ENCODE data around the gene C1orf52. TPM values are rescaled to one million over a fixed set of nuclear protein-coding genes. Genes with fewer than 3 reads are reported as not detected.
"Not testable (repeated sequence)": the region's sequence is repeated elsewhere in the genome, so short reads cannot be mapped to it uniquely, and the experiment has no call there.

C1orf52 gene
- total and polyA plus RNA-seq, 9 donors: 10.7 to 24.6 (median 20.1) TPM

GRCh38 chr1:85258536-85259117, 835 bp downstream of the C1orf52 start:
- TF ChIP-seq EP300 (IDR thresholded peaks at IDR 0.05) (no peak), CTCF (IDR thresholded peaks at IDR 0.05) (no peak), POLR2A (IDR thresholded peaks at IDR 0.05) (no peak)
- intact Hi-C loops (cut with DNase I): loop anchor here (5.0 to 10.0 kb wide), 4 partner anchors 154 to 316 kb away; no protein-coding TSS in a partner anchor
- Histone ChIP-seq H3K36me3 (no peaks in the 10 kb centered on the region), H3K27ac (no peak overlapping the region), H3K27me3 (no peaks in the 10 kb centered on the region), H3K4me1 (ENCODE audit: insufficient read depth) (peaks cover 6% of the 10 kb centered on the region), H3K4me3 (peak overlapping the region; percentile 94), H3K9me3 (no peaks in the 10 kb centered on the region)
- WGBS, 3 donors: 2 to 7% (median 3%) methylated on average over 19 of the region's 19 CpGs
- DNase-seq: no peak

GRCh38 chr1:85249042-85249441, 10.4 kb downstream of the C1orf52 start:
- H3K4me1 ChIP-seq (ENCODE audit: insufficient read depth); H3K4me3 ChIP-seq; DNase-seq; H3K36me3 ChIP-seq; H3K27me3 ChIP-seq; H3K9me3 ChIP-seq; H3K27ac ChIP-seq: not testable (repeated sequence)
- intact Hi-C loops (cut with DNase I): loop anchor here in 1 of 4 donors (5.0 kb wide), 1 partner anchor 142 kb away; no protein-coding TSS in a partner anchor
- WGBS, 3 donors: 72 to 94% (median 93%) methylated on average over 3 of the region's 3 CpGs

GRCh38 chr1:85245891-85246290, 13.6 kb downstream of the C1orf52 start:
- Histone ChIP-seq H3K36me3 (no peaks in the 10 kb centered on the region), H3K4me1 (ENCODE audit: insufficient read depth) (no peaks in the 10 kb centered on the region), H3K27ac (no peak overlapping the region), H3K4me3 (no peak overlapping the region), H3K27me3 (no peaks in the 10 kb centered on the region), H3K9me3 (no peaks in the 10 kb centered on the region)
- WGBS, 3 donors: 63 to 87% (median 71%) methylated on average over 1 of the region's 1 CpG
- intact Hi-C loops (cut with DNase I): loop anchor here in 1 of 4 donors (5.0 kb wide), 1 partner anchor 139 kb away; no protein-coding TSS in a partner anchor
- DNase-seq: no peak
- TF ChIP-seq CTCF (IDR thresholded peaks at IDR 0.05): no peak
- TF ChIP-seq EP300 (IDR thresholded peaks at IDR 0.05): no peak
- no peak for TF ChIP-seq POLR2A (IDR thresholded peaks at IDR 0.05)

GRCh38 chr1:85245456-85245855, 14.0 kb downstream of the C1orf52 start:
- TF ChIP-seq CTCF (IDR thresholded peaks at IDR 0.05): no peak
- no peak for TF ChIP-seq EP300 (IDR thresholded peaks at IDR 0.05)
- no peak for TF ChIP-seq POLR2A (IDR thresholded peaks at IDR 0.05)
- H3K27ac ChIP-seq: no peak overlapping the region
- no peaks in the 10 kb centered on the region for H3K4me1 ChIP-seq (ENCODE audit: insufficient read depth)
- intact Hi-C loops (cut with DNase I): loop anchor here in 1 of 4 donors (5.0 kb wide), 1 partner anchor 138 kb away; no protein-coding TSS in a partner anchor
- no peak for DNase-seq
- WGBS, 3 donors: 18 to 35% (median 28%) methylated on average over 1 of the region's 1 CpG
- no peaks in the 10 kb centered on the region for H3K27me3 ChIP-seq
- no peaks in the 10 kb centered on the region for H3K36me3 ChIP-seq
- no peaks in the 10 kb centered on the region for H3K9me3 ChIP-seq
- H3K4me3 ChIP-seq: no peak overlapping the region

Measured in ovary (tissue), 9 donors.